Neuronal stem cell (in vitro differentiated cells): ENCODE measurements around the gene AGER.
A peak's percentile ranks its signal among the peaks of the same experiment; 100 is the strongest.

Experiments
- DNase-seq: peaks from one replicate; pipeline ENCODE4 v3.0.0-alpha.2; 2013; ENCODE audit warnings: low spot score
- H2AFZ ChIP-seq: one replicate; pipeline ENCODE4 v1.6.1; 2013; ENCODE audit warnings: mild to moderate bottlenecking, low read length, inconsistent platforms
- H2AK5ac ChIP-seq: 2 replicates; pipeline ENCODE4 v1.6.1; 2013; ENCODE audit warnings: low read depth, mild to moderate bottlenecking, inconsistent platforms, low read length, moderate library complexity, mixed read lengths
- H2BK120ac ChIP-seq: 2 replicates; pipeline ENCODE4 v1.6.1; 2013; ENCODE audit warnings: low read depth, mild to moderate bottlenecking, inconsistent platforms, low read length, moderate library complexity, mixed read lengths
- H2BK12ac ChIP-seq: one replicate; pipeline ENCODE4 v1.6.1; 2013; ENCODE audit warnings: low read length, inconsistent platforms
- H2BK15ac ChIP-seq: 2 replicates; pipeline ENCODE4 v1.6.1; 2013; ENCODE audit warnings: mild to moderate bottlenecking, low read length, inconsistent platforms, mixed read lengths
- H2BK5ac ChIP-seq: one replicate; pipeline ENCODE4 v1.6.1; 2013; ENCODE audit warnings: inconsistent platforms, mild to moderate bottlenecking, low read length, moderate library complexity
- H3K14ac ChIP-seq: one replicate; pipeline ENCODE4 v1.6.1; 2013; ENCODE audit warnings: low read length, inconsistent platforms
- H3K18ac ChIP-seq: 2 replicates; pipeline ENCODE4 v1.6.1; 2013; ENCODE audit warnings: low read length, inconsistent platforms
- H3K23ac ChIP-seq: 2 replicates; pipeline ENCODE4 v1.6.1; 2013; ENCODE audit warnings: low read depth, mild to moderate bottlenecking, mixed read lengths, low read length, inconsistent platforms; ENCODE audit not compliant: poor library complexity
- H3K27ac ChIP-seq: replicated peaks from 3 replicates; pipeline ENCODE4 v1.5.1; 2013; ENCODE audit warnings: low read length, inconsistent platforms
- H3K27me3 ChIP-seq, 3 experiments: 2 replicates each; pipeline ENCODE4 v1.6.1; 2013; ENCODE audit warnings: low read length in 3 of 3, mild to moderate bottlenecking in 2 of 3, inconsistent platforms in 1 of 3, low read depth in 1 of 3, mixed read lengths in 1 of 3, moderate library complexity in 1 of 3; ENCODE audit not compliant: control insufficient read depth in 3 of 3, insufficient read depth in 3 of 3
- H3K36me3 ChIP-seq, 2 donors: replicated peaks in 1 of 2; 2 replicates each; pipeline ENCODE4 v1.6.1; 2013; ENCODE audit warnings: low read length in 2 of 2; ENCODE audit not compliant: control insufficient read depth in 2 of 2, insufficient read depth in 2 of 2
- H3K4ac ChIP-seq: 2 replicates; pipeline ENCODE4 v1.6.1; 2013; ENCODE audit warnings: inconsistent platforms, mild to moderate bottlenecking, low read length, moderate library complexity
- H3K4me1 ChIP-seq, 2 donors: 1 replicate in 1 of 2; 2 replicates in 1 of 2; pipeline ENCODE4 v1.6.1; 2013; ENCODE audit warnings: low read length in 2 of 2, low read depth in 1 of 2; ENCODE audit not compliant: control insufficient read depth in 2 of 2, insufficient read depth in 1 of 2
- H3K4me2 ChIP-seq: one replicate; pipeline ENCODE4 v1.6.1; 2013; ENCODE audit warnings: mild to moderate bottlenecking, low read length, inconsistent platforms; ENCODE audit not compliant: insufficient read depth, poor library complexity, severe bottlenecking
- H3K4me3 ChIP-seq, 2 donors: 2 replicates each; pipeline ENCODE4 v1.5.1; 2013; ENCODE audit warnings: low read length in 2 of 2, mild to moderate bottlenecking in 2 of 2, inconsistent platforms in 1 of 2, moderate library complexity in 1 of 2
- H3K79me1 ChIP-seq: one replicate; pipeline ENCODE4 v1.6.1; 2013; ENCODE audit warnings: low read depth, mild to moderate bottlenecking, inconsistent platforms, low read length, moderate library complexity
- H3K9ac ChIP-seq: one replicate; pipeline ENCODE4 v1.6.1; 2013; ENCODE audit warnings: mild to moderate bottlenecking, low read depth, low read length, inconsistent platforms; ENCODE audit not compliant: poor library complexity
- H3K9me3 ChIP-seq, 2 donors: replicated peaks in 1 of 2; 2 replicates each; pipeline versions ENCODE3 to v1.6.1; 2013; ENCODE audit warnings: low read length in 2 of 2, mild to moderate bottlenecking in 2 of 2, inconsistent platforms in 1 of 2, low read depth in 1 of 2, mixed read lengths in 1 of 2, moderate library complexity in 1 of 2; ENCODE audit not compliant: control insufficient read depth in 2 of 2, insufficient read depth in 1 of 2
- H4K8ac ChIP-seq: one replicate; pipeline ENCODE4 v1.6.1; 2013; ENCODE audit warnings: low read depth, mild to moderate bottlenecking, inconsistent platforms, low read length, moderate library complexity
- H4K91ac ChIP-seq: one replicate; pipeline ENCODE4 v1.6.1; 2013; ENCODE audit warnings: low read length, low read depth, mild to moderate bottlenecking, inconsistent platforms; ENCODE audit not compliant: poor library complexity
- WGBS, 2 donors: extraction: QIAGEN DNeasy Blood & Tissue Kit; methylation state at CpG; one replicate each; pipeline ENCODE4 v1.1.7; 2013; ENCODE audit warnings: missing lambda C conversion rate in 2 of 2, mixed read lengths in 1 of 2; ENCODE audit not compliant: insufficient read length in 2 of 2, insufficient replicate concordance in 1 of 2; ENCODE audit errors: extremely low coverage in 2 of 2; 5-methylcytosine and 5-hydroxymethylcytosine counted together

AGER gene

GRCh38 chr6:32151863-32152768 is 31.9 kb downstream of the AGER start, which contains the start of gene PRRT1:
TSS of gene PRRT1 (minus strand) at chr6:32151939. CDS start at chr6:32151827, 112 bp downstream.
- no peak within 1 kb of the TSS for H3K4ac ChIP-seq
- H2AFZ ChIP-seq = peak within 1 kb of the TSS; percentile 76
- H2BK120ac ChIP-seq = peak within 1 kb of the TSS; percentile 28
- peaks cover 16% of the 10 kb centered on the region for H3K79me1 ChIP-seq
- H3K27me3 ChIP-seq = peaks cover 0 to 33% (median 0%) of the 10 kb centered on the region in 3 experiments
- H3K9ac ChIP-seq = no peak within 1 kb of the TSS
- H3K36me3 ChIP-seq = peaks cover 12 to 21% of the 10 kb centered on the region in 2 donors
- peak within 1 kb of the TSS; percentile 60 to 68 for H3K4me3 ChIP-seq
- peak within 1 kb of the TSS; percentile 47 for H2BK12ac ChIP-seq
- H2BK5ac ChIP-seq = no peak within 1 kb of the TSS
- H2AK5ac ChIP-seq = peak within 1 kb of the TSS; percentile 3
- H4K8ac ChIP-seq = no peak within 1 kb of the TSS
- H3K4me2 ChIP-seq = peak within 1 kb of the TSS; percentile 87
- H4K91ac ChIP-seq = no peak within 1 kb of the TSS
- no peaks in the 10 kb centered on the region for H3K9me3 ChIP-seq
- no peak within 1 kb of the TSS for H2BK15ac ChIP-seq
- H3K18ac ChIP-seq = peak within 1 kb of the TSS; percentile 74
- no peak within 1 kb of the TSS for H3K27ac ChIP-seq
- H3K23ac ChIP-seq = no peak within 1 kb of the TSS
- no peak for DNase-seq
- WGBS, 2 donors = no CpG with 5 or more reads among the region's 24 CpGs
- no peak within 1 kb of the TSS for H3K14ac ChIP-seq
- H3K4me1 ChIP-seq = peaks cover 15 to 26% of the 10 kb centered on the region in 2 donors

- H3K18ac ChIP-seq = peak overlapping the region; percentile 74
- H3K9me3 ChIP-seq = no peaks in the 10 kb centered on the region
- H3K4me3 ChIP-seq = peak overlapping the region; percentile 60 to 68
- peaks cover 16% of the 10 kb centered on the region for H3K79me1 ChIP-seq
- no peak overlapping the region for H3K9ac ChIP-seq
- H3K14ac ChIP-seq = no peak overlapping the region
- H3K4me2 ChIP-seq = peak overlapping the region; percentile 66
- H3K4me1 ChIP-seq = peaks cover 21 to 26% of the 10 kb centered on the region in 2 donors
- H3K4ac ChIP-seq = no peak overlapping the region
- H2BK12ac ChIP-seq = no peak overlapping the region
- no peak overlapping the region for H2AFZ ChIP-seq
- peaks cover 0 to 33% (median 0%) of the 10 kb centered on the region in 3 experiments for H3K27me3 ChIP-seq
- no peak overlapping the region for H2AK5ac ChIP-seq
- no peak overlapping the region for H4K91ac ChIP-seq
- H2BK120ac ChIP-seq = no peak overlapping the region
- H2BK15ac ChIP-seq = no peak overlapping the region
- H3K36me3 ChIP-seq = peaks cover 10 to 13% of the 10 kb centered on the region in 2 donors
- no peak for DNase-seq
- H2BK5ac ChIP-seq = no peak overlapping the region
- no CpG with 5 or more reads among the region's 8 CpGs for WGBS, 2 donors
- H3K27ac ChIP-seq = no peak overlapping the region
- no peak overlapping the region for H3K23ac ChIP-seq
- no peak overlapping the region for H4K8ac ChIP-seq
Measured at GRCh38 chr6:32151181-32151862, 32.7 kb downstream of the AGER start.

- H3K4me3 ChIP-seq = peak overlapping the region in 1 of 2 donors; percentile 72
- H2AK5ac ChIP-seq = no peak overlapping the region
- H4K8ac ChIP-seq = no peak overlapping the region
- peaks cover 0 to 33% (median 0%) of the 10 kb centered on the region in 3 experiments for H3K27me3 ChIP-seq
- no CpG with 5 or more reads among the region's 55 CpGs for WGBS, 2 donors
- no peak overlapping the region for H2BK15ac ChIP-seq
- peak overlapping the region; percentile 68 for H3K9ac ChIP-seq
- H2AFZ ChIP-seq = no peak overlapping the region
- H2BK5ac ChIP-seq = no peak overlapping the region
- no peak overlapping the region for H4K91ac ChIP-seq
- no peak overlapping the region for H3K14ac ChIP-seq
- DNase-seq = no peak
- no peak overlapping the region for H3K23ac ChIP-seq
- peaks cover 2% of the 10 kb centered on the region in 2 donors for H3K36me3 ChIP-seq
- H2BK120ac ChIP-seq = peak overlapping the region; percentile 28
- H3K9me3 ChIP-seq = no peaks in the 10 kb centered on the region
- H3K18ac ChIP-seq = peak overlapping the region; percentile 23
- no peak overlapping the region for H3K27ac ChIP-seq
- H2BK12ac ChIP-seq = no peak overlapping the region
- no peak overlapping the region for H3K4ac ChIP-seq
- H3K4me1 ChIP-seq = peaks cover 21 to 25% of the 10 kb centered on the region in 2 donors
- peak overlapping the region; percentile 51 for H3K4me2 ChIP-seq
- H3K79me1 ChIP-seq = peaks cover 10% of the 10 kb centered on the region
Measured at GRCh38 chr6:32149932-32150870, 33.9 kb downstream of the AGER start.
